ENCODE measurements around the gene FOXK1.

The FOXK1 gene

GRCh38 chr7:4681886-4682620 is at the start of gene FOXK1:
Gene FOXK1 (plus strand): TSS chr7:4682295. CDS start chr7:4682309, 14 bp downstream.
- Histone ChIP-seq H3K27ac (ENCODE audit: extremely low read depth, low read depth, low read length) (peak within 1 kb of the TSS; percentile 91), H3K9me3 (ENCODE audit: control insufficient read depth, insufficient read depth, low read depth, low read length) (no peaks in the 10 kb centered on the region), H3K4me3 (ENCODE audit: low read depth, low read length) (peak within 1 kb of the TSS; percentile 97), H3K36me3 (ENCODE audit: control insufficient read depth in 2 of 2, insufficient read depth in 1 of 2, low read length in 2 of 2) (peaks cover 0 to 3% of the 10 kb centered on the region in 2 experiments; a peak in 2 of 3 replicates), H3K4me1 (ENCODE audit: control insufficient read depth, insufficient read depth, low read length) (no peaks in the 10 kb centered on the region)
- ChIA-PET POLR2A (interaction anchor here (0.9 to 2.1 kb wide), 3 partner anchors 40 to 93 kb away, joined by 3 to 20 read pairs (median 5); partner anchors contain the start of gene AP5Z1), CTCF (interaction anchor here (1.0 to 1.2 kb wide), 2 partner anchors 9 to 40 kb away, joined by 3 to 4 read pairs; no protein-coding TSS in a partner anchor)
- TF ChIP-seq ZNF175 (tag by site-specific recombination; IDR thresholded peaks at IDR 0.05) = no peak
- no peak for TF ChIP-seq ZBTB44 (tag by site-specific recombination; IDR thresholded peaks at IDR 0.05)
- TF ChIP-seq ZNF155 (tag by site-specific recombination; IDR thresholded peaks at IDR 0.05) = no peak
- no peak for TF ChIP-seq HOXC10 (CRISPR knock-in tag; IDR thresholded peaks at IDR 0.05)
- TF ChIP-seq TSHZ1 (tag by site-specific recombination; IDR thresholded peaks at IDR 0.05; ENCODE audit: borderline replicate concordance) = no peak
- TF ChIP-seq OVOL3 (tag by site-specific recombination; IDR thresholded peaks at IDR 0.05) = no peak
- TF ChIP-seq ZNF707 (tag by site-specific recombination; IDR thresholded peaks at IDR 0.05) = no peak
- no peak for TF ChIP-seq INSM2 (tag by site-specific recombination; IDR thresholded peaks at IDR 0.05)

- no peaks in the 10 kb centered on the region for H3K4me1 ChIP-seq (ENCODE audit: control insufficient read depth, insufficient read depth, low read length)
- H3K36me3 ChIP-seq (ENCODE audit: control insufficient read depth in 2 of 2, insufficient read depth in 1 of 2, low read length in 2 of 2) = no peaks in the 10 kb centered on the region
- H3K9me3 ChIP-seq (ENCODE audit: control insufficient read depth, insufficient read depth, low read depth, low read length) = no peaks in the 10 kb centered on the region
- POLR2A ChIA-PET = no interaction called here
- no peak overlapping the region for H3K27ac ChIP-seq (ENCODE audit: extremely low read depth, low read depth, low read length)
- no peak overlapping the region for H3K4me3 ChIP-seq (ENCODE audit: low read depth, low read length)
- CTCF ChIA-PET = interaction anchor here (0.6 to 2.0 kb wide), 2 partner anchors 8 to 1757 kb away, joined by 4 to 6 read pairs; no protein-coding TSS in a partner anchor
- no peak for TF ChIP-seq ZNF292 (tag by site-specific recombination; IDR thresholded peaks at IDR 0.05; ENCODE audit: borderline replicate concordance, low read depth)
- TF ChIP-seq MYNN (tag by site-specific recombination; IDR thresholded peaks at IDR 0.05; ENCODE audit: borderline replicate concordance) = no peak
- no peak for TF ChIP-seq REPIN1 (tag by site-specific recombination; IDR thresholded peaks at IDR 0.05; ENCODE audit: low read depth)
- no peak for TF ChIP-seq ZNF837 (tag by site-specific recombination; IDR thresholded peaks at IDR 0.05)
- no peak for TF ChIP-seq ZNF449 (tag by site-specific recombination; IDR thresholded peaks at IDR 0.05)
- TF ChIP-seq BCL6B (tag by site-specific recombination; IDR thresholded peaks at IDR 0.05) = no peak
- no peak for TF ChIP-seq ZNF398 (tag by site-specific recombination; IDR thresholded peaks at IDR 0.05)
- no peak for TF ChIP-seq KLF17 (tag by site-specific recombination; IDR thresholded peaks at IDR 0.05)
- no peak for TF ChIP-seq ZNF621 (tag by site-specific recombination; IDR thresholded peaks at IDR 0.05)
- no peak for TF ChIP-seq ZFHX2 (tag by site-specific recombination; conservative IDR thresholded peaks at IDR 0.05)
- no peak for TF ChIP-seq ZNF660 (tag by site-specific recombination; IDR thresholded peaks at IDR 0.05)
- TF ChIP-seq ZNF114 (tag by site-specific recombination; IDR thresholded peaks at IDR 0.05) = no peak
- no peak for TF ChIP-seq ZNF211 (tag by site-specific recombination; IDR thresholded peaks at IDR 0.05; ENCODE audit: low read depth)
These were observed 49.1 kb upstream of the FOXK1 start for GRCh38 chr7:4633012-4633411.
